Stimulated activated CD8-positive, alpha-beta memory T cell treated with anti-CD3 and anti-CD28 coated beads, Interleukin-4, amount 100 ng/mL, for 4 hours (primary cell): ENCODE results near the gene ARAP1.

Source experiments
- DNase-seq, 2 donors: peaks; one replicate each; pipeline ENCODE4 v3.0.0-alpha.2; 2020; ENCODE audit warnings: low read depth in 2 of 2, low spot score in 1 of 2

ARAP1 gene

GRCh38 chr11:72725724-72726028, 26.5 kb downstream of the ARAP1 start:
- no peak for DNase-seq

GRCh38 chr11:72724851-72725723, 27.1 kb downstream of the ARAP1 start:
- peak; percentile 56 to 73 for DNase-seq

DNA sequence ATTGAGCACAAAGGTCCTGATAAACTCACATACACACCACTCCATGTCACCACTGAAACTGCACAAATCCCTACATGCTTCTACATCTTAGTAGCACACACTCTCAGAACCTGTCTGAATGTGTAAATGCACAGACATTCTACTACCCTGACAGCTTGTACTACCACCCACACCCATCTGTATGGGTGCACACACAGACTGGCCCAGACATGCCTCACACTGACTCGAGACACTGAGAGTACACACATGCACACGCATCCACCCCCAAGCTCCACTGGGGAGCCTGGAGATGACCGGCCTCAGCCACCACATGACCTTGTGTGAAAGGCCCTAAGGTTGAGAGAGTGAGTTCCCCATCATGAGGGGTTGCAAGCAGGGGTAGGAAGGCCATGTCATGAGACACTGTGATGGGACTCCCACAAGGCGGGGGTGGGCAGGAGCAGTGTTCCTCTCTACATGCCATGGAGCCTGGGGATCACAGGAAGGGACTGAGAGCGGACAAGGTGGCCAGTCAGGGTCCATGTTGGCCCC, 28.1 kb downstream of the ARAP1 start:
- DNase-seq = no peak

GRCh38 chr11:72723508-72723907, 28.7 kb downstream of the ARAP1 start:
- DNase-seq = no peak

DNA sequence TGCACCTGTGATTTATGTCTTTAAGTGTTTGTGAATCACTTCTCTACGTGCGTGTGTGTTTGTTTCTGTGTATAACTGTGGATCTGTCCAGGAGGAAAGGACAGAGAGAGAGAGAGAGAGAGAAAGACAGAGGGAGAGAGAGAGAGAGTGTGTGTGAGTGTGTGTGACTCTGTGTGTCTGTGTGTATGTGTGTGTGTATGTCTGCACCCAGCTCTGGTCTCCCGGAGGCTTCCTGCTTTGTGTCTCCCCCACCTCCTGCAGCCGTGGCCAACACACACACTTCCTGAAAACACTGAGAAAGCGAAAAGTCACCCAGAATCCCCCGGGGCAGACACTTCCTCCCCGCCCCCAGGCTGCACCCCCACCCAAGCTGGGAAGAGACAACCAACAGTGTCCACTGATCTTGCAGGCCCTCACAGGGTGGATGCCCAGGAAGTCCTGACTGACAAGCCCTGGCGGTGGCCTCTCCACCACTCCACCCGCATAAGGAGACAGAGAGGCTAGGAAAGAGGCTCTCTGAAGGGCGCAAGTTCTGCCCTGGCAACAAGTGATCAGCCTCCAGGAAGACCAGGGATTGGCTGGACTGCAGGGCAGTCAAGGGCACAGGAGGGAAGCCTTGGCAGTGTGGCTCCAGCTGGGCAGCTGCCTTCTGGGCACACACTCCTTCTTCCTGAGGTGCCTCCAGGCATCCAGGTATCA, 30.0 kb downstream of the ARAP1 start:
- peak; percentile 53 to 67 for DNase-seq

DNA sequence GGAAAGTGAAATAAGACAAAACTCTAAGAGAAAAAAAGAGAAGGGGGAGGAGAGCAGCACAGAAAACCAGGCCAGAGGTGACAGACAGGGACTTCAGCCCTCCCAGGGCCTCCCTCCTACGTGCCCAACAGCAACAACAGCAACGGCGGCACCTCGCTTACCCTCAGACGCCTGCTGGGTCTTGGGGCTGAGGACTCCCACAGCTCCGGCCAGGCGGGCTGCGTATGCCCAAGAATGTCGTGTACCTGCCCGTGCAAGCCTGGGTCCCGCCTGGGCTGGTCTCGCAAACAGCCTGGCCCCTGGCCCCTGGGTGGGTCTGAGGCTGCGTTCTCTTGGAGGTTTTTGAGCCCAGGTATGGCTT, 30.5 kb downstream of the ARAP1 start:
- DNase-seq = no peak

DNA sequence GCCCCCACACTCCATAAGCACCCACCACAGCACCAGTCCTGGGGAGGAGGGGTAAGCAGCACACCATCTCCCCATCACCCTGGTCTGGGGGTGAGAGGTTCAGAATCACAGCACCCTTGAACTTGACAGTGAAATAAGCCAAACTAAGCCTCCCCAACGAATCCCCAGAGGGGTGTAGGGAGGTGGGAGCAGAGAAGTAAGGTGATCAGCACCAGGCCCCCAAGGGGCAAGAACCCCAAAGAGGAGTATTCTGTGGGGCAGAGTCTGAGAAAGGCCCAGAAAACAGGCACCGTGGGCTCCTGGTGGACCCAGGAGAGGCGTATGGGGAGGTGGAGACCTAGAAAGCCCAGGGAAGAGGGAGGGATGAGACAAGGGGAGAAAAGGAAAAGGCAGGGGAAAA, 30.9 kb downstream of the ARAP1 start:
- DNase-seq = no peak

GRCh38 chr11:72720784-72721183, 31.4 kb downstream of the ARAP1 start:
- DNase-seq = no peak

DNA sequence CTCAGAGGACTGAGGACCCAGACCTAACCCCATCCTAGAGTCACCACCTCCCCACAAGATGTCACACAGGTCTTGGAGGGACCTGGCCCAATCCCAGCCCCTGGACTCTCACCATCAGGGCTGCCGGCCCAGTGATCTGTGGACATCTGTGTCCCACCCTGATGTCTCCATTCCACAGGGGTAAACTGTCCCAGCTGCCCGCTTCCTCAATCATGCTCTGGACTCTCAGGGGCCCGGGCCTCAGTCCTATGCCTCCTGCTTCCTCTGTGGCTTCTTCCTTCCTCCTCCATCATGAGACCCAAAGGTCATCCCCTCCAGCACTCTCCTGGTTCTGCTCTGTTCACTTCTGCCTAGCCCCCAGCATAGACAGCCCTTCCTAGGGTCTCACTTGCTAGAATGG, 32.2 kb downstream of the ARAP1 start:
- no peak for DNase-seq

GRCh38 chr11:72719551-72719950, 32.7 kb downstream of the ARAP1 start:
- DNase-seq = no peak

- no peak for DNase-seq
Measured at GRCh38 chr11:72719144-72719543, 33.1 kb downstream of the ARAP1 start.

GRCh38 chr11:72718101-72718501, 34.1 kb downstream of the ARAP1 start:
- no peak for DNase-seq

- no peak for DNase-seq
Measured at GRCh38 chr11:72716788-72717435, 35.3 kb downstream of the ARAP1 start.

DNA sequence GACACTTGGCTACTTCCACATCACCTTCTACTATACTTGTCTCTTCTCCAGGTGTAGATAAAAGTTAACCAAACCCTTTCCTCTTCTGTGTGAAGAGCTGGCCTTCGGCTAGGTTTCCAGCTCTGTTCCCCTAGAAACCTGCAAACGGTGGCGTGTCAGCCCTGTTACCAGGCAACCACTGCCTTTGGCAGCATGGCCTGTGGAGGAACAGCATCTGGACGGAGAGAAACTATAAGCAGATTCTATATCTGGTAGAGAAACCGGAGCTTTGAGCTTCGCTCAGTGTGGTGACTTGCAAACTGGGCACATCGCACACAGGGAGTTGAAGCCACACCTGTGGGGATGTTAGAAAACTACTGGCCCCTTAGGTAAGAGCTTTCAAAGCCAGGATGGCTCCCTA, 35.9 kb downstream of the ARAP1 start:
- DNase-seq = no peak

DNA sequence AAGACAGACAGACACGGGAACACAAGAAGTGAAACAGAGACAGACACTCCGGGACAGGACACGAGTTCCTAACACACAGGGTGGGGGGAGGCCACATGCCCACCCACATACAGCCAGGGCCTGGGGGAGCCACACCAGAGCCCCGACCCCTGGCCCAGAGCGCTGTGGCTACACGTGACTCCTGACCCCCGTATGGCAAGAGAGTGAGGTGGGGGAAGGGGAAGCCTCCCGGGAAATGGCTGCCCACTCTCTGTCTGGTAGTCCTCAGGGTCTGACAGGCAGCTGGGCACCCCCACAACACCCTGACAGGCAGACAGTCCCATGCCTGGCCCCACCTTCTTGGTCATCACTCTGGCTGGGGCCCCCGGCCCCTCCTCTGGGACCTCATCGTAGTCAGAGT, 39.4 kb downstream of the ARAP1 start:
- DNase-seq = no peak

DNA sequence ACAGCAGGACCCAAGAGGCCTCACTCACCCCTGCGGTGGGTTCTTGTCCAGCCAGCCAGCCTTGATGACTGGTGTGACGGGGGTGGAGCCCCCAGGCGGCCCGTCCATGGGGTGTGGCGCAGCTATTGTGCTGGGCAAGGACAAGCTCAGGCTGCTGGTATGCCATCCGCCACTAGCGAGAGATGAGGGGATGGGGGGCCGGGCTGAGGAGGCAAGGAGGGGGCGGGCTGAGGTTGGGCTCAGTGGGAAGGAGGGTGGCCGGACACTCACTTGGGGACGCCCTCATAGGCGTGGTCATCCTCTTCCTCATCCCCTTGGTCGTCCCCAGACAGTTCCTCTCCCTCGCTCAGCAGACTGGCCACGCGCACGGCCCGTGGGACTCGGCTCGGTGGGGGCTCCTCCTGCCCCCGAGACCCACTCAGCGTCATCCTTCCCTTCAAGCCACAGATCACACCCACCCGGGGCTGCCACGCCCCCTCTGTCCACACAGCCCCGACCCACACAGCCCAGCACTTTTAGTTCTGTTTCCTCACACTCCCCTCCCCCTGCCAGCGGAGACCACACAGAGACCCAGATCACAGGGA, 39.9 kb downstream of the ARAP1 start:
- DNase-seq = no peak

DNA sequence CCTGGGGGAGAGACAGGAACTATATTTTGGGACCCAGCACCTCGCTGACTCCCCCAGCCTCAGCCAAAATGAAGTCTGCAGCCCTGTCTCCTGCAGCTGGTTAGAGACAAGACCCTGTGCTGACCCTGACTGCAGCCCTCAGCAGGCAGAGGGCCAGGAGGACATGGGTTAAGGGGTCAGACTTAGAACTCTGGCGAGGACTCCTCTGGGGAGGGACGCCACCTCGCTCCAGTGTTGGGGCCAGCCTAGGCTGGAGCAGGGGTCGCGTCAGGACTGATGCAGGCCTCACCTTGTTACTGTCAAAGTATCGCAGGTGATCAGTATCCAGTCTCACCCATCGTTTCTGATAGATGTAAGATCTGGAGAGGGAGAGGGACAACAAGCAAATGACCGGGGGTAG, 41.1 kb downstream of the ARAP1 start:
- DNase-seq = no peak

GRCh38 chr11:72710278-72710677, 41.9 kb downstream of the ARAP1 start:
- DNase-seq = no peak

DNA sequence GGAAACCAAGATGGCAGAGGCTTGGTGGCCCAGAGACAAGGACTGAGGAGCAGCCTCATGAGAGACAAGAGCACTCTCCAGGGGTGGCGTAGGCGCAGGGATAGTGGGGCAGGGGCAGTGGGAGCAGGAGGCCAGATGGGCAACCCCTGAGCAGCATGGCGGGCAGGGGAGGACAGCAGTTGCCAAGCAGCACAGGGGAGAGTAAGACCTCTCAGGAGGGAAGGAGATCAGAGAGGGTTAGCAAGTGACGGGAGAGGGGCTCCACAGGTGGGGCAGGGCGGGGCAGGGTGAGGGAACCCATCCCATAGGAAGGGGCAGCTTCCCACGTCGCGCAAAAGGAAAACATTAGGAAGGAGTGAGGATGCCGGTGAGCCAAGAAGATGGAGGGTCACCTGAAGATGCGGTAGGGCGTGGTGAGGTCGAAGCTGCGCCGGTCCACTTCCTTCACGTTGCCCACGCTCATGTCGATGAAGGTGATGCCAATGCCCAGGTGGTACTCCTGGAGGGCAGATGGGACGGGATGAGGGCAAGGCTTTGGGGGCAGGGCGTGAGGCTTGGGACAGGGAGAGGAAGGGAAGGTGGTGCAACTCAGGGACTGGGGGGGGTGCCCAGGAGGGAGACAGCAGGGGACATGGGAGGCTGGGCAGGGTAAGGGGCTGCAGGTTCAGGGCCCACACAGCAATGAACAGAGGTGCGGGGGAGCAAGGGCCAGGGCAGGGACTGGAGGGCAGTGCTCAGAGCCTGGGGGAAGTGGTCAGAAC, 42.5 kb downstream of the ARAP1 start:
- no peak for DNase-seq

GRCh38 chr11:72707032-72707431, 45.2 kb downstream of the ARAP1 start:
- no peak for DNase-seq

- no peak for DNase-seq
Measured at GRCh38 chr11:72706579-72706978, 45.6 kb downstream of the ARAP1 start.
